ENCODE results near the gene MMP17.

MMP17 gene

DNA sequence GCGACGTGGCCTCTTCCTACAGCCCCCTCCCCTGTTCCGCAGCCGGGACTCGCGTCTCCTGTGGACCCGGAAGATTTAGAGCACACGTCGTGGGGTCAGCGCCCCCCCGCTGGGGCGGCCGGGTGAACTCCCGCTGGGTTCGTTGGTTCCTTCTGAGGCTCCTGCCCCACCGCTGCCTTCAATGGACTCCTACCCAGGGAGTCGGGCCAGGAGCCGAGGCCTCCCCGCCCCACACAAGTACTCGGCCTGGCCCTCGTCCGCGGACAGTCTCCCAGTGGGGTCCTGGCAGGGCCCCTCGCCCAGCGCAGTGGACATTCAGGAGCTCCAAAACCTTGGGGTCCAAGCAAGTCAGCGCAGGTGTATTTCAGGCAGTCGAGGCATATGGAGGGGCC lies 1.2 kb downstream of the MMP17 start (continued):
- TF ChIP-seq ZFP41 (tag by site-specific recombination; IDR thresholded peaks at IDR 0.05; ENCODE audit: borderline replicate concordance): no peak
- no peak for TF ChIP-seq ZNF23 (tag by site-specific recombination; IDR thresholded peaks at IDR 0.05; ENCODE audit: borderline replicate concordance)
- no peak for TF ChIP-seq ZNF121 (tag by site-specific recombination; IDR thresholded peaks at IDR 0.05)
- no peak for TF ChIP-seq ZNF843 (tag by site-specific recombination; IDR thresholded peaks at IDR 0.05)
- TF ChIP-seq, protein P1, sequence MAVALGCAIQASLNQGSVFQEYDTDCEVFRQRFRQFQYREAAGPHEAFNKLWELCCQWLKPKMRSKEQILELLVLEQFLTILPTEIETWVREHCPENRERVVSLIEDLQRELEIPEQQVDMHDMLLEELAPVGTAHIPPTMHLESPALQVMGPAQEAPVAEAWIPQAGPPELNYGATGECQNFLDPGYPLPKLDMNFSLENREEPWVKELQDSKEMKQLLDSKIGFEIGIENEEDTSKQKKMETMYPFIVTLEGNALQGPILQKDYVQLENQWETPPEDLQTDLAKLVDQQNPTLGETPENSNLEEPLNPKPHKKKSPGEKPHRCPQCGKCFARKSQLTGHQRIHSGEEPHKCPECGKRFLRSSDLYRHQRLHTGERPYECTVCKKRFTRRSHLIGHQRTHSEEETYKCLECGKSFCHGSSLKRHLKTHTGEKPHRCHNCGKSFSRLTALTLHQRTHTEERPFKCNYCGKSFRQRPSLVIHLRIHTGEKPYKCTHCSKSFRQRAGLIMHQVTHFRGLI (tag by site-specific recombination; IDR thresholded peaks at IDR 0.05): no peak
- TF ChIP-seq ZNF335 (tag by site-specific recombination; conservative IDR thresholded peaks at IDR 0.05): no peak

DNA sequence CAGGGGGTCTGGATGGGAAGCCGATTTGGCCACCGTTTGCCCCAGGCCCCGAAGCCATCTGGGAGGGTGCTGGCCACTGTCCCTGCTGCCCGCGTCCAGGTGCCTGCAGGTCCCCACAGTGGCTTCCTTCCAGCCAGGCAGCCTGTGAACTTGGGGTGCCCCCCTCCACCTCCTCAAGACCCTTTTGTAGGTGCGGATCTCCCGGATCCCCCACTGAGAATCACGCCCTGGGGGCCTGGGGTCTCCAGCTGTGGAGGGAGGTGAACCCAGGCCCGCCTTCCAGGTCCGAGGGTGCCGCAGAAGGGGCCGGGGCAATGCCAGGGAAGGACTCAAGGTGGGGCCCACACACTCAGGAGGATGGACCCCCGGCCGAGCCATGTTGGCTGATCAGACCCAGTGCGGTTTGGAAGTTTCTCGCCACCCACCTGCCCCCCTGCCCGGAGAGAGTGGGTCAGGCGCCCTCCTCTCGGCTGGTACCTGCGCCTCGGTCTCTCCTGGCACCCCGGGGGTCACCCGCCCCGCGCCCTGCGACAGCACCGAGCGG lies 1.7 kb downstream of the MMP17 start:
- CTCF ChIA-PET: interaction anchor here (0.7 to 1.1 kb wide), 4 partner anchors 9 to 725 kb away, joined by 3 to 7 read pairs (median 4); no protein-coding TSS in a partner anchor
- TF ChIP-seq, protein P2, sequence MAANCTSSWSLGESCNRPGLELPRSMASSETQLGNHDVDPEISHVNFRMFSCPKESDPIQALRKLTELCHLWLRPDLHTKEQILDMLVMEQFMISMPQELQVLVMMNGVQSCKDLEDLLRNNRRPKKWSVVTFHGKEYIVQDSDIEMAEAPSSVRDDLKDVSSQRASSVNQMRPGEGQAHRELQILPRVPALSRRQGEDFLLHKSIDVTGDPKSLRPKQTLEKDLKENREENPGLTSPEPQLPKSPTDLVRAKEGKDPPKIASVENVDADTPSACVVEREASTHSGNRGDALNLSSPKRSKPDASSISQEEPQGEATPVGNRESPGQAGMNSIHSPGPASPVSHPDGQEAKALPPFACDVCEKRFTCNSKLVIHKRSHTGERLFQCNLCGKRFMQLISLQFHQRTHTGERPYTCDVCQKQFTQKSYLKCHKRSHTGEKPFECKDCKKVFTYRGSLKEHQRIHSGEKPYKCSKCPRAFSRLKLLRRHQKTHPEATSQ (tag by site-specific recombination; IDR thresholded peaks at IDR 0.05): no peak
- TF ChIP-seq ZNF404 (tag by site-specific recombination; IDR thresholded peaks at IDR 0.05) (no peak), ZFP69B (tag by site-specific recombination; IDR thresholded peaks at IDR 0.05) (peak; percentile 89), ZNF777 (tag by site-specific recombination; IDR thresholded peaks at IDR 0.05; ENCODE audit: borderline replicate concordance) (0 out of 2 replicates have a peak, but pooled peaks have one; percentile 34), BCL11B (tag by site-specific recombination; IDR thresholded peaks at IDR 0.05; ENCODE audit: low read depth) (no peak; the same call in 1 of the 2 replicates), GLIS1 (tag by site-specific recombination; IDR thresholded peaks at IDR 0.05) (0 out of 2 replicates have a peak, but pooled peaks have one; percentile 18)
- TF ChIP-seq, protein P3, sequence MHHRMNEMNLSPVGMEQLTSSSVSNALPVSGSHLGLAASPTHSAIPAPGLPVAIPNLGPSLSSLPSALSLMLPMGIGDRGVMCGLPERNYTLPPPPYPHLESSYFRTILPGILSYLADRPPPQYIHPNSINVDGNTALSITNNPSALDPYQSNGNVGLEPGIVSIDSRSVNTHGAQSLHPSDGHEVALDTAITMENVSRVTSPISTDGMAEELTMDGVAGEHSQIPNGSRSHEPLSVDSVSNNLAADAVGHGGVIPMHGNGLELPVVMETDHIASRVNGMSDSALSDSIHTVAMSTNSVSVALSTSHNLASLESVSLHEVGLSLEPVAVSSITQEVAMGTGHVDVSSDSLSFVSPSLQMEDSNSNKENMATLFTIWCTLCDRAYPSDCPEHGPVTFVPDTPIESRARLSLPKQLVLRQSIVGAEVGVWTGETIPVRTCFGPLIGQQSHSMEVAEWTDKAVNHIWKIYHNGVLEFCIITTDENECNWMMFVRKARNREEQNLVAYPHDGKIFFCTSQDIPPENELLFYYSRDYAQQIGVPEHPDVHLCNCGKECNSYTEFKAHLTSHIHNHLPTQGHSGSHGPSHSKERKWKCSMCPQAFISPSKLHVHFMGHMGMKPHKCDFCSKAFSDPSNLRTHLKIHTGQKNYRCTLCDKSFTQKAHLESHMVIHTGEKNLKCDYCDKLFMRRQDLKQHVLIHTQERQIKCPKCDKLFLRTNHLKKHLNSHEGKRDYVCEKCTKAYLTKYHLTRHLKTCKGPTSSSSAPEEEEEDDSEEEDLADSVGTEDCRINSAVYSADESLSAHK (tag by site-specific recombination; IDR thresholded peaks at IDR 0.05): peak; percentile 80
- TF ChIP-seq, protein P4, sequence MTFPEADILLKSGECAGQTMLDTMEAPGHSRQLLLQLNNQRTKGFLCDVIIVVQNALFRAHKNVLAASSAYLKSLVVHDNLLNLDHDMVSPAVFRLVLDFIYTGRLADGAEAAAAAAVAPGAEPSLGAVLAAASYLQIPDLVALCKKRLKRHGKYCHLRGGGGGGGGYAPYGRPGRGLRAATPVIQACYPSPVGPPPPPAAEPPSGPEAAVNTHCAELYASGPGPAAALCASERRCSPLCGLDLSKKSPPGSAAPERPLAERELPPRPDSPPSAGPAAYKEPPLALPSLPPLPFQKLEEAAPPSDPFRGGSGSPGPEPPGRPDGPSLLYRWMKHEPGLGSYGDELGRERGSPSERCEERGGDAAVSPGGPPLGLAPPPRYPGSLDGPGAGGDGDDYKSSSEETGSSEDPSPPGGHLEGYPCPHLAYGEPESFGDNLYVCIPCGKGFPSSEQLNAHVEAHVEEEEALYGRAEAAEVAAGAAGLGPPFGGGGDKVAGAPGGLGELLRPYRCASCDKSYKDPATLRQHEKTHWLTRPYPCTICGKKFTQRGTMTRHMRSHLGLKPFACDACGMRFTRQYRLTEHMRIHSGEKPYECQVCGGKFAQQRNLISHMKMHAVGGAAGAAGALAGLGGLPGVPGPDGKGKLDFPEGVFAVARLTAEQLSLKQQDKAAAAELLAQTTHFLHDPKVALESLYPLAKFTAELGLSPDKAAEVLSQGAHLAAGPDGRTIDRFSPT (tag by site-specific recombination; IDR thresholded peaks at IDR 0.05): peak; percentile 67; the same call in 1 of the 2 replicates
- TF ChIP-seq, protein P5, sequence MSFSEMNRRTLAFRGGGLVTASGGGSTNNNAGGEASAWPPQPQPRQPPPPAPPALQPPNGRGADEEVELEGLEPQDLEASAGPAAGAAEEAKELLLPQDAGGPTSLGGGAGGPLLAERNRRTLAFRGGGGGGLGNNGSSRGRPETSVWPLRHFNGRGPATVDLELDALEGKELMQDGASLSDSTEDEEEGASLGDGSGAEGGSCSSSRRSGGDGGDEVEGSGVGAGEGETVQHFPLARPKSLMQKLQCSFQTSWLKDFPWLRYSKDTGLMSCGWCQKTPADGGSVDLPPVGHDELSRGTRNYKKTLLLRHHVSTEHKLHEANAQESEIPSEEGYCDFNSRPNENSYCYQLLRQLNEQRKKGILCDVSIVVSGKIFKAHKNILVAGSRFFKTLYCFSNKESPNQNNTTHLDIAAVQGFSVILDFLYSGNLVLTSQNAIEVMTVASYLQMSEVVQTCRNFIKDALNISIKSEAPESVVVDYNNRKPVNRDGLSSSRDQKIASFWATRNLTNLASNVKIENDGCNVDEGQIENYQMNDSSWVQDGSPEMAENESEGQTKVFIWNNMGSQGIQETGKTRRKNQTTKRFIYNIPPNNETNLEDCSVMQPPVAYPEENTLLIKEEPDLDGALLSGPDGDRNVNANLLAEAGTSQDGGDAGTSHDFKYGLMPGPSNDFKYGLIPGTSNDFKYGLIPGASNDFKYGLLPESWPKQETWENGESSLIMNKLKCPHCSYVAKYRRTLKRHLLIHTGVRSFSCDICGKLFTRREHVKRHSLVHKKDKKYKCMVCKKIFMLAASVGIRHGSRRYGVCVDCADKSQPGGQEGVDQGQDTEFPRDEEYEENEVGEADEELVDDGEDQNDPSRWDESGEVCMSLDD (tag by site-specific recombination; IDR thresholded peaks at IDR 0.05): peak; percentile 24; the same call in 1 of the 2 replicates
- TF ChIP-seq, protein P6, sequence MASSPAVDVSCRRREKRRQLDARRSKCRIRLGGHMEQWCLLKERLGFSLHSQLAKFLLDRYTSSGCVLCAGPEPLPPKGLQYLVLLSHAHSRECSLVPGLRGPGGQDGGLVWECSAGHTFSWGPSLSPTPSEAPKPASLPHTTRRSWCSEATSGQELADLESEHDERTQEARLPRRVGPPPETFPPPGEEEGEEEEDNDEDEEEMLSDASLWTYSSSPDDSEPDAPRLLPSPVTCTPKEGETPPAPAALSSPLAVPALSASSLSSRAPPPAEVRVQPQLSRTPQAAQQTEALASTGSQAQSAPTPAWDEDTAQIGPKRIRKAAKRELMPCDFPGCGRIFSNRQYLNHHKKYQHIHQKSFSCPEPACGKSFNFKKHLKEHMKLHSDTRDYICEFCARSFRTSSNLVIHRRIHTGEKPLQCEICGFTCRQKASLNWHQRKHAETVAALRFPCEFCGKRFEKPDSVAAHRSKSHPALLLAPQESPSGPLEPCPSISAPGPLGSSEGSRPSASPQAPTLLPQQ (tag by site-specific recombination; IDR thresholded peaks at IDR 0.05): peak; percentile 90
- POLR2A ChIA-PET: interaction anchor here (2.3 kb wide), 1 partner anchor 100 kb away, joined by 7 read pairs; no protein-coding TSS in a partner anchor
- no peaks in the 10 kb centered on the region for H3K36me3 ChIP-seq (ENCODE audit: control insufficient read depth in 2 of 2, insufficient read depth in 1 of 2, low read length in 2 of 2)
- H3K9me3 ChIP-seq (ENCODE audit: control insufficient read depth, insufficient read depth, low read depth, low read length): no peaks in the 10 kb centered on the region
- no peak overlapping the region for H3K27ac ChIP-seq (ENCODE audit: extremely low read depth, low read depth, low read length)
- H3K4me1 ChIP-seq (ENCODE audit: control insufficient read depth, insufficient read depth, low read length): peaks cover 6% of the 10 kb centered on the region; the same call in 1 of the 2 replicates
- peak overlapping the region; percentile 31 for H3K4me3 ChIP-seq (ENCODE audit: low read depth, low read length)
